ENCODE results near the gene AMOTL1.

The AMOTL1 gene

GRCh38 chr11:94780432-94780831 lies 12.3 kb downstream of the AMOTL1 start:
- no peak for DNase-seq (ENCODE audit: low read depth, low spot score)
- no peak overlapping the region for H3K27ac ChIP-seq
- H3K36me3 ChIP-seq (ENCODE audit: insufficient read depth, low read length) = no peaks in the 10 kb centered on the region
- H3K9ac ChIP-seq (ENCODE audit: insufficient read length) = no peak overlapping the region
- TF ChIP-seq FOXP2 (optimal IDR thresholded peaks at IDR 0.05; ENCODE audit: control extremely low read depth, extremely low read length, insufficient read depth) (no peak), POLR2AphosphoS5 (IDR thresholded peaks at IDR 0.05; ENCODE audit: borderline replicate concordance, low read depth, low read length) (no peak), EZH2 (IDR thresholded peaks at IDR 0.05) (no peak)
- no peak overlapping the region for H3K4me3 ChIP-seq
- no peaks in the 10 kb centered on the region for H3K9me3 ChIP-seq (ENCODE audit: low read depth, low read length)

GRCh38 chr11:94781837-94782236 lies 13.7 kb downstream of the AMOTL1 start:
- no peak for DNase-seq (ENCODE audit: low read depth, low spot score)
- Histone ChIP-seq H3K9me3 (ENCODE audit: low read depth, low read length) (no peaks in the 10 kb centered on the region), H3K27ac (no peak overlapping the region), H3K36me3 (ENCODE audit: insufficient read depth, low read length) (no peaks in the 10 kb centered on the region), H3K9ac (ENCODE audit: insufficient read length) (no peak overlapping the region), H3K4me3 (no peak overlapping the region)
- TF ChIP-seq EZH2 (IDR thresholded peaks at IDR 0.05) = no peak
- TF ChIP-seq FOXP2 (optimal IDR thresholded peaks at IDR 0.05; ENCODE audit: control extremely low read depth, extremely low read length, insufficient read depth) = no peak
- no peak for TF ChIP-seq POLR2AphosphoS5 (IDR thresholded peaks at IDR 0.05; ENCODE audit: borderline replicate concordance, low read depth, low read length)

- Histone ChIP-seq H3K9ac (ENCODE audit: insufficient read length) (no peak overlapping the region), H3K27ac (0 out of 2 replicates have a peak overlapping the region, but pooled peaks have one; percentile 16), H3K9me3 (ENCODE audit: low read depth, low read length) (no peaks in the 10 kb centered on the region), H3K36me3 (ENCODE audit: insufficient read depth, low read length) (no peaks in the 10 kb centered on the region), H3K4me3 (no peak overlapping the region)
- no peak for DNase-seq (ENCODE audit: low read depth, low spot score)
- TF ChIP-seq POLR2AphosphoS5 (IDR thresholded peaks at IDR 0.05; ENCODE audit: borderline replicate concordance, low read depth, low read length) (no peak), EZH2 (IDR thresholded peaks at IDR 0.05) (no peak), FOXP2 (optimal IDR thresholded peaks at IDR 0.05; ENCODE audit: control extremely low read depth, extremely low read length, insufficient read depth) (no peak)
These were observed 14.3 kb downstream of the AMOTL1 start for GRCh38 chr11:94782446-94782845.

- no peak overlapping the region for H3K9ac ChIP-seq (ENCODE audit: insufficient read length)
- H3K27ac ChIP-seq = no peak overlapping the region
- no peak for TF ChIP-seq FOXP2 (optimal IDR thresholded peaks at IDR 0.05; ENCODE audit: control extremely low read depth, extremely low read length, insufficient read depth)
- TF ChIP-seq POLR2AphosphoS5 (IDR thresholded peaks at IDR 0.05; ENCODE audit: borderline replicate concordance, low read depth, low read length) = no peak
- no peak for TF ChIP-seq EZH2 (IDR thresholded peaks at IDR 0.05)
- H3K36me3 ChIP-seq (ENCODE audit: insufficient read depth, low read length) = no peaks in the 10 kb centered on the region
- no peak for DNase-seq (ENCODE audit: low read depth, low spot score)
- no peaks in the 10 kb centered on the region for H3K9me3 ChIP-seq (ENCODE audit: low read depth, low read length)
- no peak overlapping the region for H3K4me3 ChIP-seq
These were observed 16.7 kb downstream of the AMOTL1 start for GRCh38 chr11:94784884-94785283.

GRCh38 chr11:94785509-94785908 lies 17.4 kb downstream of the AMOTL1 start:
- Histone ChIP-seq H3K36me3 (ENCODE audit: insufficient read depth, low read length) (no peaks in the 10 kb centered on the region), H3K4me3 (0 out of 2 replicates have a peak overlapping the region, but pooled peaks have one; percentile 1), H3K27ac (peak overlapping the region; percentile 15; the same call in 1 of the 2 replicates), H3K9ac (ENCODE audit: insufficient read length) (no peak overlapping the region), H3K9me3 (ENCODE audit: low read depth, low read length) (no peaks in the 10 kb centered on the region)
- DNase-seq (ENCODE audit: low read depth, low spot score) = no peak
- TF ChIP-seq EZH2 (IDR thresholded peaks at IDR 0.05) = no peak
- no peak for TF ChIP-seq POLR2AphosphoS5 (IDR thresholded peaks at IDR 0.05; ENCODE audit: borderline replicate concordance, low read depth, low read length)
- TF ChIP-seq FOXP2 (optimal IDR thresholded peaks at IDR 0.05; ENCODE audit: control extremely low read depth, extremely low read length, insufficient read depth) = no peak

- H3K9ac ChIP-seq (ENCODE audit: insufficient read length) = no peak overlapping the region
- DNase-seq (ENCODE audit: low read depth, low spot score) = no peak
- no peaks in the 10 kb centered on the region for H3K36me3 ChIP-seq (ENCODE audit: insufficient read depth, low read length)
- no peaks in the 10 kb centered on the region for H3K9me3 ChIP-seq (ENCODE audit: low read depth, low read length)
- TF ChIP-seq FOXP2 (optimal IDR thresholded peaks at IDR 0.05; ENCODE audit: control extremely low read depth, extremely low read length, insufficient read depth) (no peak), EZH2 (IDR thresholded peaks at IDR 0.05) (no peak), POLR2AphosphoS5 (IDR thresholded peaks at IDR 0.05; ENCODE audit: borderline replicate concordance, low read depth, low read length) (no peak)
- no peak overlapping the region for H3K4me3 ChIP-seq
- H3K27ac ChIP-seq = no peak overlapping the region
These were observed 18.3 kb downstream of the AMOTL1 start for GRCh38 chr11:94786264-94787126.

GRCh38 chr11:94787801-94788200 lies 19.6 kb downstream of the AMOTL1 start:
- no peaks in the 10 kb centered on the region for H3K36me3 ChIP-seq (ENCODE audit: insufficient read depth, low read length)
- no peak for TF ChIP-seq EZH2 (IDR thresholded peaks at IDR 0.05)
- no peak for TF ChIP-seq FOXP2 (optimal IDR thresholded peaks at IDR 0.05; ENCODE audit: control extremely low read depth, extremely low read length, insufficient read depth)
- no peak for TF ChIP-seq POLR2AphosphoS5 (IDR thresholded peaks at IDR 0.05; ENCODE audit: borderline replicate concordance, low read depth, low read length)
- no peak overlapping the region for H3K27ac ChIP-seq
- no peaks in the 10 kb centered on the region for H3K9me3 ChIP-seq (ENCODE audit: low read depth, low read length)
- no peak overlapping the region for H3K4me3 ChIP-seq
- H3K9ac ChIP-seq (ENCODE audit: insufficient read length) = no peak overlapping the region
- DNase-seq (ENCODE audit: low read depth, low spot score) = no peak

- Histone ChIP-seq H3K9ac (ENCODE audit: insufficient read length) (no peak overlapping the region), H3K36me3 (ENCODE audit: insufficient read depth, low read length) (no peaks in the 10 kb centered on the region), H3K27ac (no peak overlapping the region), H3K9me3 (ENCODE audit: low read depth, low read length) (no peaks in the 10 kb centered on the region), H3K4me3 (no peak overlapping the region)
- no peak for DNase-seq (ENCODE audit: low read depth, low spot score)
- TF ChIP-seq FOXP2 (optimal IDR thresholded peaks at IDR 0.05; ENCODE audit: control extremely low read depth, extremely low read length, insufficient read depth) = no peak
- TF ChIP-seq EZH2 (IDR thresholded peaks at IDR 0.05) = no peak
- no peak for TF ChIP-seq POLR2AphosphoS5 (IDR thresholded peaks at IDR 0.05; ENCODE audit: borderline replicate concordance, low read depth, low read length)
These were observed 20.2 kb downstream of the AMOTL1 start for GRCh38 chr11:94788396-94788795.

Measured in SK-N-MC (cell line).